Measurements from ENCODE around the gene PRKCG. TPM values are rescaled to one million over a fixed set of nuclear protein-coding genes. Genes with fewer than 3 reads are reported as not detected.

PRKCG gene
- polyA plus RNA-seq, 3 donors = 0.01 TPM; not detected in 2

- Mint-ChIP-seq H3K4me1 (peaks cover 40% of the 10 kb centered on the region), H3K4me3 (no peak overlapping the region), H3K9me3 (no peaks in the 10 kb centered on the region), H3K36me3 (no peaks in the 10 kb centered on the region), H3K27me3 (ENCODE audit: low read depth in 3 of 3) (peaks cover 2 to 24% (median 11%) of the 10 kb centered on the region in 3 donors), H3K27ac (no peak overlapping the region)
- no peaks in the 10 kb centered on the region for H4K20me1 ChIP-seq (ENCODE audit: insufficient read depth, low read length)
- H3K79me2 ChIP-seq (ENCODE audit: insufficient read depth, low read length) = no peaks in the 10 kb centered on the region
- H3K27me3 ChIP-seq (ENCODE audit: control insufficient read depth in 2 of 2, insufficient read depth in 2 of 2, low read length in 2 of 2) = no peaks in the 10 kb centered on the region
- 100% methylated on average over 1 of the region's 2 CpGs for WGBS (ENCODE audit: insufficient coverage)
- TF ChIP-seq, protein P1, sequence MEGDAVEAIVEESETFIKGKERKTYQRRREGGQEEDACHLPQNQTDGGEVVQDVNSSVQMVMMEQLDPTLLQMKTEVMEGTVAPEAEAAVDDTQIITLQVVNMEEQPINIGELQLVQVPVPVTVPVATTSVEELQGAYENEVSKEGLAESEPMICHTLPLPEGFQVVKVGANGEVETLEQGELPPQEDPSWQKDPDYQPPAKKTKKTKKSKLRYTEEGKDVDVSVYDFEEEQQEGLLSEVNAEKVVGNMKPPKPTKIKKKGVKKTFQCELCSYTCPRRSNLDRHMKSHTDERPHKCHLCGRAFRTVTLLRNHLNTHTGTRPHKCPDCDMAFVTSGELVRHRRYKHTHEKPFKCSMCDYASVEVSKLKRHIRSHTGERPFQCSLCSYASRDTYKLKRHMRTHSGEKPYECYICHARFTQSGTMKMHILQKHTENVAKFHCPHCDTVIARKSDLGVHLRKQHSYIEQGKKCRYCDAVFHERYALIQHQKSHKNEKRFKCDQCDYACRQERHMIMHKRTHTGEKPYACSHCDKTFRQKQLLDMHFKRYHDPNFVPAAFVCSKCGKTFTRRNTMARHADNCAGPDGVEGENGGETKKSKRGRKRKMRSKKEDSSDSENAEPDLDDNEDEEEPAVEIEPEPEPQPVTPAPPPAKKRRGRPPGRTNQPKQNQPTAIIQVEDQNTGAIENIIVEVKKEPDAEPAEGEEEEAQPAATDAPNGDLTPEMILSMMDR (IDR thresholded peaks at IDR 0.05) = no peak
- H3K4me2 ChIP-seq (replicated peaks; ENCODE audit: extremely low read depth, low read length, poor library complexity, severe bottlenecking) = no peak overlapping the region
- DNase-seq = no peak
- no peaks in the 10 kb centered on the region for H3K36me3 ChIP-seq (replicated peaks in 1 of 2; ENCODE audit: control insufficient read depth in 1 of 2, insufficient read depth in 2 of 2, low read length in 2 of 2)
- intact Hi-C loops (cut with micrococcal nuclease) = no loop called here
- no peak overlapping the region for H3K27ac ChIP-seq (ENCODE audit: low read depth in 1 of 2, low read length in 2 of 2)
- peaks cover 46% of the 10 kb centered on the region in 2 donors for H3K4me1 ChIP-seq (ENCODE audit: control insufficient read depth in 1 of 2, insufficient read depth in 2 of 2, low read length in 2 of 2)
- no peak overlapping the region for H3K4me3 ChIP-seq (replicated peaks in 1 of 3; ENCODE audit: low read depth in 2 of 3, low read length in 3 of 3)
- H3K9ac ChIP-seq (ENCODE audit: insufficient read depth, low read length, poor library complexity, severe bottlenecking) = no peak overlapping the region
- no peaks in the 10 kb centered on the region for H3K9me3 ChIP-seq (replicated peaks in 1 of 2; ENCODE audit: control insufficient read depth in 1 of 2, insufficient read depth in 1 of 2, low read length in 2 of 2)
- H2AFZ ChIP-seq (ENCODE audit: insufficient read depth, low read depth, low read length, poor library complexity, severe bottlenecking) = no peak overlapping the region
Measured at GRCh38 chr19:53853707-53854106, 28.3 kb upstream of the PRKCG start.

GRCh38 chr19:53864308-53864836, 17.6 kb upstream of the PRKCG start:
- no peak for DNase-seq
- peaks cover 24 to 28% of the 10 kb centered on the region in 2 donors for H3K4me1 ChIP-seq (ENCODE audit: control insufficient read depth in 1 of 2, insufficient read depth in 2 of 2, low read length in 2 of 2)
- no peak overlapping the region for H3K4me3 ChIP-seq (replicated peaks in 1 of 3; ENCODE audit: low read depth in 2 of 3, low read length in 3 of 3)
- WGBS (ENCODE audit: insufficient coverage) = 93% methylated on average over 5 of the region's 6 CpGs
- H3K27me3 ChIP-seq (ENCODE audit: control insufficient read depth in 2 of 2, insufficient read depth in 2 of 2, low read length in 2 of 2) = no peaks in the 10 kb centered on the region
- TF ChIP-seq, protein P1 (IDR thresholded peaks at IDR 0.05) = no peak
- Mint-ChIP-seq H3K9me3 (peaks cover 0 to 10% (median 1%) of the 10 kb centered on the region in 7 donors), H3K4me1 (peaks cover 30% of the 10 kb centered on the region), H3K36me3 (no peaks in the 10 kb centered on the region), H3K27ac (peak overlapping the region in 5 of 7 donors; percentile 96 to 100 (median 97)), H3K4me3 (peak overlapping the region; percentile 4 to 37), H3K27me3 (ENCODE audit: low read depth in 3 of 3) (peaks cover 2 to 25% (median 15%) of the 10 kb centered on the region in 3 donors)
- H3K9me3 ChIP-seq (replicated peaks in 1 of 2; ENCODE audit: control insufficient read depth in 1 of 2, insufficient read depth in 1 of 2, low read length in 2 of 2) = no peaks in the 10 kb centered on the region
- no peak overlapping the region for H3K9ac ChIP-seq (ENCODE audit: insufficient read depth, low read length, poor library complexity, severe bottlenecking)
- H3K36me3 ChIP-seq (replicated peaks in 1 of 2; ENCODE audit: control insufficient read depth in 1 of 2, insufficient read depth in 2 of 2, low read length in 2 of 2) = no peaks in the 10 kb centered on the region
- H4K20me1 ChIP-seq (ENCODE audit: insufficient read depth, low read length) = peaks cover 13% of the 10 kb centered on the region
- no peak overlapping the region for H3K4me2 ChIP-seq (replicated peaks; ENCODE audit: extremely low read depth, low read length, poor library complexity, severe bottlenecking)
- intact Hi-C loops (cut with micrococcal nuclease) = no loop called here
- peaks cover 17% of the 10 kb centered on the region for H3K79me2 ChIP-seq (ENCODE audit: insufficient read depth, low read length)
- H3K27ac ChIP-seq (ENCODE audit: low read depth in 1 of 2, low read length in 2 of 2) = no peak overlapping the region
- H2AFZ ChIP-seq (ENCODE audit: insufficient read depth, low read depth, low read length, poor library complexity, severe bottlenecking) = no peak overlapping the region

All from CD14-positive monocyte (primary cell).